HG03432 (cell line): ENCODE results near the gene TMEM245.

Source experiments
- ATAC-seq: cut with Tn5 transposase; IDR thresholded peaks from one replicate; pipeline ENCODE4 v1.9.1; 2021; ENCODE audit warnings: mild to moderate bottlenecking, moderate library complexity; ENCODE audit not compliant: unreplicated experiment

The TMEM245 gene

DNA sequence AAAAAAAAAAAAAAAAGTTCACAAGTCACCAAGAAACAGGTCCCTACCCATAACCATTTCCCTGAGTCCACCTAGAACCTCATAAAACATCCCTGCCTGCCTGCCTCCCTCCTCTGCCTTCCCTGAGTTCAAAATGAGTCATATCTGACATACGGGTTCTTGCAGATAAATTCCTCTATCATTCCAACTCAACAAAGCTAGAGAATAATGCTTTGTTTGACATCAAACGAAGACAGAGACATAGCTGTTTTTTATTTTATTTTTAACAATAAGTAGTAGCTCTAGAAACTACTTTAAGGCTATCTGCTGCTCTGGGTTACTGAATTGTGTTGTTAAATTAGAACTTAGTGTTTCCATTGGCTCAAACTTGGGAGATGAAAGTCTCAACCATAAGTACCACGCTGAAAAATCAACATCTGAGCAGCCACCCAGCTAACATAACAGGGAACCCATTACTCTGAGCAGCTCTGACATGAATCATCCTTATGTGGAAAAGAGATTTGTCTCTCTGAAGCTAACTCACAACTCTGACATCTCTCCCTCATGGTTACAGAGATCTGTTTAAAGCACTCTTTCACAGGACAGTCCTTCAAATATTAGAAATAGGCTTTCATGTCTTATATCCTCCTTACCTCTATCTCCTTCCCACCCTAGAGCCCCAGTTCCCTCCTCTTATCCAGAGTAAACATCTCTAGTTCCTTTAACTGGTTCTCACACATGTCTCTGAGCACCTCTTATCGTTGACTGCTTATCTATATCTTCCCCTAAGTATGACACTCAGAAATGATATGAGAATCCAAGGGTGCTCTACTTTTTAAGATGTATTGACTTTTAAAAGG is 12.1 kb downstream of the TMEM245 start:
- no peak for ATAC-seq

DNA sequence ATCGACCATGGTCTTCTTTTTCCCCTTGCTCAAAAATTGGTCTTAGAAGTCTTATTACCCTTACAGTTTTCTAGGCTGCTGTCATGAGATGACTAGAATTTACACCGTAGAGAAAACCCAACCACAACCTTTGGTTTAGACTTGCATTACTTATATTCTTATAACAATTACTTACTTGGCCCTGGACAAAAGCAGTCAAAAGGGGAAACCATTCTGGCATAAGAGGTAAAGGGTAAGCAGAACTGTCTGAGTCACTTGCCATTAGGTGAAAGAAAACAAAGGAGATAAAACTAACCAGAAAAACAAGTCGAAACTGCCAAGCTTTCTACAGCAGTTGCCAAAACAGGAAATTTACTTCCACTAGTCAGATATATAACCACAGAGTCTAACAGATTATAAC is 17.9 kb downstream of the TMEM245 start:
- peak; percentile 84 for ATAC-seq

DNA sequence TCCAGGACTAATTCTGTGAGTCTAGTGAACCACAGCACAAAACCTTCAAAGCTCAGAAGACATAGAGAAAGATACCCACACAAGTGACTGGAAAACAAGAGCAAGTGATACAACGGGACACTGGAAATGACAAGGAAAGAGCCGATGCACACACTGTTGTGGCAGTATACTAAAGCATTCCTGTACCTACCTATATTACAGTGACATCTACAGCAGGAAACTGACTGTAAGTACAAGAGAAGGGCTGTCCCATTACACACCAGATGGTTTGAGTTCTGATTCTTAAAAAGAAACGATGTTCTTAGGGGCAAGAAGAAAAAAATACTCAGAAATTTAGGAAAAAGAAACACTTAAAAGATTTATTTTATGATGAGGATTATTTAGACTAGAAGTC is 18.5 kb downstream of the TMEM245 start:
- ATAC-seq = no peak

DNA sequence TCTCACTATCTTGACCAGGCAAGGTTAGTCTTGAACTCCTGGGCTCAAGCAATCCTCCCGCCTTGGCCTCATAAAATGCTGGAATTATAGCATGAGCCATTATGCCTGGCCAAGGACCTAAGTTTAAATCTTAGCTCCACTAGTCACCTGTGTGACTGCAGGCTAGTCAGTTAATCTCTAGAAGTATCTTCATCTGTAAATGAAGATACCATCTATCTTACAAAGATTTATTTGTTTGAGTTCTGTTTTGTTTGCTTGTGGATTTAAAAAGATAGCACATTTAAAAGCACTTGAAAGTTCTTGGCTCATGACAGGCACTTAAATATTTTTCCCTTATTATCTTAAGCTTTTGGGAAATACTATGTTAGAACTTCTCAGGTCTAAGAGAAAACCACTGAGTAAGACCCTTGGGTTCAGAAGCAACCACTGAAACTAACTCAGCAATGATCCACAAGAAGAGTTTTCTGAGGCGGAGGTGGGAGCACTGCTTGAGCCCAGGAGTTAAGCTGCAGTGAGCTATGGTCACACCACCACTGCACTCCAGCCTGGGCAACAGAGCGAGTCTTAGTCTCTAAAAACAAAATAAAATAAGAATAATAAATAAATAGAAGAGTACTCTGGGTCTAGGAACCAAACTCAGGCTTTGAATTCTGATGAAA is 19.1 kb downstream of the TMEM245 start:
- ATAC-seq = no peak

DNA sequence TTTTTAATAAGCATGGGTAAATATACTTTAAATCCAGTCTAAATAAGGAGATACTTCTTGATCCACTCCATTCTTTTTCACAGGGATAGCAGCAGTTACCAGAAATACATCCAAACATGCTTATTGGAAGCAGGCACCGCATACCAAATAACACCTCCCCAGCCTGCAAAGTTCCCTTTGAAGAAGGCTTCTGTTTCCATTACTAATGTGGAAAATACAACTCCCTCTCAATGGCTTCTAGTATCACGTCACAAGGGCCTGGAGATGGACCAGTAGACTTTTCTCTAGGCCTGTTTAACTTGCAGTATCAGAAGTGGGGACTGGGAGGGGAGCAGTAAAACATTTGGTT is 20.8 kb downstream of the TMEM245 start:
- no peak for ATAC-seq

DNA sequence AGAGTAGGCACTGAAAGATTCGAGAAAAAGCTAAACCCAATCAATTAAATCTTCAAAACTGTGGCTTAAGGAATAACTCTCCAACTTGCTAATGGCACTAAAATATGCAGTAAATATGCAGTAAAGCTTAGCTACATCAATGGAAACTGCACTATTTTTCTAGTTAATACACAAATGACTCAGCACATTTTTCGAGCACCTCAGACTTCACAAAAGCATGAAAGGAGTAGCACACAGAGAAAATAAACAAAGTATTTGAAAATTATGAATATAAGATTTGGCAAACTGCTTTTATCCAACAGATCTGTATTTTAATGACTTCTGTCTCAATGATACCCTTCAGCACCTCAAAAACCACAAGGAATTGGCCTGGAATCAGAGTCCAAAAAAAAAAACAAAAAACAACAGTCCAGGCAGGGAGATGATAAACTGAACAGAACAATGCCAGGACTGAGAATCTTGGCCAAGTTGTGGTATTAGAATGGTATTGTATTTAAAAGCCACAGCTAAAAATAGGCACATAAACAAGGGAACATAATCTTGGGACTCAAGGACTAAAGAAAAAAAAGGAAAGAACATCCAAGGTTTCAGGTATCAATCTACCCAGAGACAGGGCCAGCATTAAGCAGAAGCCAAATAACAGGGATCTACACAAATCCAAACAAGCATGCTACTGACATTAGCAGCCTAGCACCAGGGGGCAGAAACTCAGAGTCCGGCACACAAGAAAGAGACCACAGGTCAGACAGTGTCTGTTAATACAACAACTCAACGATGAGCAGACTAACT is 21.4 kb downstream of the TMEM245 start:
- ATAC-seq = peak; percentile 44

DNA sequence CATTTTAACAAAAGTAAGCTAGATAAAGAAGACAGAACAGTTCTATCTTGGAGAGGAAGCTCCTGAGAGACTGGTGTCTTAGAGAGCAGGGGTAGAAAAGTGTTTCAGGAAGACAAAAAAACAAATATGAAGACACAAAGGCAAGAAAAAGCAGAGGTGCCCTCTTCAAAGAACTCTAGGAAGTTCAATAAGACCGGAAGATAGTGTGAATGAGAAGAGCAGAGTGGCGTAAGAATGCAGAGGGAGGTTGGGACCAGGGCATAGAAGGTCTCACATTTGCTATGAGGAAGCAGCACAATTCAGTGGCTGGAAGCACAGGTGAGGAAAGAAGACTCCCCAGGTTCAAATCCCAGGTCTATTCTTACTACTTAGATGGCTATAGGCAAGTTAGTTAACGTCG is 22.6 kb downstream of the TMEM245 start:
- ATAC-seq = no peak

DNA sequence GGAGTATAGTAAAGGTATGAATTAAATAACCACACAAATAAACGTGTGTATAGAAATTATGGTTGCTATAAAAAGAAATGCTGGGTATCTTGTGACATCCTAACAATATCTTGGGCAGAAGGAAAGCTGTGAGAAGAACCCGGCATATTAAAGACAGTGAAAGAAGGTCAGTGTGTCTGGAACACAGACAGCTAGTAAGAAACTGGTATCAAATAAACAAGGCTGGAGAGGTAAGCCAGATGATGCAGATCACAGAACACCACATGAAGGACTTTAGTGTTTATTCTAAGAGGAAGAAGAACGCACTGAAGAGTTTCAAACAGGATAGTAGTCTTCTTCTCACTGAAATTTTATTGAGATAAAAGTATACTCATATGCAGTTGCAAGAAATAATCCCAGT is 24.4 kb downstream of the TMEM245 start:
- no peak for ATAC-seq

DNA sequence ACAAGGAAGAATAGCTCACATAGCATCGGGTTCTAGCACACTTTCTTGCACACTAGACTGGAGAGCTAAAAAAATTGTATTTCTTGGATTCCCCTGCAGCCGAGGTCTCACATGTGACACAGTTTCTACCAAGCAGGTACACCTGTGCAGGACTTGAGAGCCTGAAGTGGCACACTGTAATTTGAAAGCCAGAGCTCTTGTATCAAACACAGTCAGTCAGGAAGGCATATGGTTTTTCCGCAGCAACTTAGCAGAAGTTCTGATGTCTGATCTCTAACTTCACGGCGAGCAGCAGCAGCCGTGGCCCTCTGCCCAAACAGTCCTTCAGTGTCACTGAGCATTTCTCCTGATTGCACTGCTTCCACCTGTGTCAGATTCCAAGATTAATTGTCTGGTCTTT is 25.5 kb downstream of the TMEM245 start:
- ATAC-seq = no peak

DNA sequence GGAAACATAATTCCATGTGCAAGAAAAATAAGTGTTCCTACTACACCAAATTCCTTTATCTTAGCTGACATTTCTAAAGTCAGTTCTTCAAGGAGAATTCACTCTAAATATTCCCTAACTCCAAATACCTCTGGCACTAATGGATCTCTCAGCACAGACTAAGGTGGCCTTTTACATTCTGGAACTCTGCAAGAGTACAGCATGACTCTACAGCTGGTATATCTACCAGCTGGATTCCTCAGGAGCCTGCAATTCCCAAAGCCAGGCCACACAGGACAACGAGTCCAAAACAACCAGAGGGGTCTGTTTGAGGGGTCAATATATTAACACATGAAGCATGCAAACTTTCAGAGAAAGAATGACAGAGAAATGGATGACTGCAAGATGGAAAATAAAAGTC is 27.2 kb downstream of the TMEM245 start:
- ATAC-seq = no peak

DNA sequence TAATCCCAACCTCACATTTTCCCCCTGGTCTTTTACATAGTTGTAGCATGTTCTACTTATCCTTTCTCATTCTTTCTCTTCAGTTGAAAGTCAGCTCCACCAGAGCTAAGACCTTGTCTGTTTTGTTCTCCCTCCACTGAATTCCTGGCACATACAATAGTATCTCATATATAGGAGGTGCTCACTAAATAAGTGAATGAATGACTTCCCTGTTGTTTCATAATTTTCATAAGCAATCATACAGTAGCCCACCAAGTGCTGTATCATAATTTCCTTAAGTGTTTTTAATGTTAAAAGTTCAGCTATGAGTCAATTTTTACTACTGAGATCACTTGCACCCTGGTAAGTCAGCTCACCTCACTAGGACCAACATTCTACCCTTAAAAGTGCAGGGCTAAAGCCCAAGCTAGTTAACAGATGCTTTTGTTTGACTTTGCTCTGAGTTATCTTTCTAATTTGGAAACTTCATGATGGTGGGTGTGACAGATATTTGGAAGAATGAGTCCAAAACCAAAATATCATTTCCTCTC is 27.6 kb downstream of the TMEM245 start:
- ATAC-seq = no peak

DNA sequence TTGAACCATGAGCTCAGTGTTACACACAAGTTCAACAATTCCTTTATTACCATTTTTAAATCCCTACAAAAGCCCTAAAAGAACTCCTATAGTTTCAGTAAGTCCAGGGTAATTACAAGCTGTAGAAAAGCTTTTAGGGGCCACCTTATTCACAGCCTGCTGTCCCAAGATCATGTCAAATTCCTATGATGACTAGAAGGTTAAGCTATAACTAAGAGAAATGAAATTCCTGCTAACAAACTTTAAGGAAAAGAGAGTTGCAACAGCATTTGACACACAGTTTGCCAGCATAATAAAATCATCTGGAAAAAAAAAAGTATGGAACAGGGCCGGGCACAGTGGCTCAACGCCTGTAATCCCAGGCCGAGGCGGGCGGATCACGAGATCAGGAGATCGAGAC is 31.5 kb downstream of the TMEM245 start:
- no peak for ATAC-seq

DNA sequence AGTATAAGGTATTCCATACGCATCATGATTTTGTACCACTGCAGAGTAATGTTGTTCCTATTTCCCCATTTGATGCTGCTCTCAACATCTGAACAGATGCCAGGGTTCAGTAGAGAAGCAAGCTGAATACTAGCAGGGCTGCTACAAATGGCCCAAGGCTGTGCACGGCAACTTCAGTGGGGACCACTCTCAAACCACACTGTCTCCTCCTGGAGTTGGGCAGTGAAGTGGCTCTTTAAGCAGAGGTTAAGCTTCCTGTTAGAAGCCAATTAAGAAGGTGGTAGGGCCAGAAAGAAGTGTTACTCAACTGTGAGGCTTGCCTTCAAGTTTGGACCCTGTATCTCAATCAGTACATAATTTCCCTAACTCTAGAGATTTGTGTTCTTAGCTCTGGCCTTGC is 32.0 kb downstream of the TMEM245 start:
- no peak for ATAC-seq

DNA sequence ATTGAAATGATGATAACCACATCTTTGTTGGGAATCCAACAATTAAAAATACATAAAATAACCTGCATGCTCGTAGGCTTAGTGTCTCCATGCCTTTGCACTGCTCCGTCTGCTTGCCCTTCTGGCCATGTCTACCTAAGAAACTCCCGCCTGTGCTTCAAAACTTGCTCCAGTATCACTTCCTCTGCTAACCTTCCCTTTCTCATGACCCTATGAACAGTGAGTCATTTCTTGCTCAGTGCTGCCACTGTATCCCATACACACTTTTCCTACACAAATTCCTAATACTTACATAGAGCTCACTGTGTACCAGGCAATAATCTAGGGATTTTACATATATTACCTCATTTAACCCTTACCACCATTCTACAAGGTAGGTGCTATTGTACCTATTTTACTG is 33.5 kb downstream of the TMEM245 start:
- peak; percentile 87 for ATAC-seq

DNA sequence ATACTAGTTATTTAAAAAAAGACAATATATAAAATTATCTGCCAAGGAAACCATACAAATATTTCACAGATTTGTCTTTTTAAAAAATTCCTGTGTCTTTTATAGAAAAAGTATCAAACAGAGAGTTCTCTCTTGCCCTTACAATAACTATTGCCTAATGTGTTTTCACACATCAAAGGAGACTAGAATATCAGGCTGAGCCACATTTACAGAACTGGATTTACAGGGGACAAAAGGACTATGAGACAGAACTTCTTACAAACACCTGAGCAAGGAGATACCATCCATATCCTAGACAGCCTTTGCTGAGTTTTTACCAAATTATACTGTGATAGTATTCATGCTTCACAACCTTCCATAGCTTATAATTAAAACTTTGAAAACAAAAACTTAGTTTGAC is 34.2 kb downstream of the TMEM245 start:
- ATAC-seq = no peak

DNA sequence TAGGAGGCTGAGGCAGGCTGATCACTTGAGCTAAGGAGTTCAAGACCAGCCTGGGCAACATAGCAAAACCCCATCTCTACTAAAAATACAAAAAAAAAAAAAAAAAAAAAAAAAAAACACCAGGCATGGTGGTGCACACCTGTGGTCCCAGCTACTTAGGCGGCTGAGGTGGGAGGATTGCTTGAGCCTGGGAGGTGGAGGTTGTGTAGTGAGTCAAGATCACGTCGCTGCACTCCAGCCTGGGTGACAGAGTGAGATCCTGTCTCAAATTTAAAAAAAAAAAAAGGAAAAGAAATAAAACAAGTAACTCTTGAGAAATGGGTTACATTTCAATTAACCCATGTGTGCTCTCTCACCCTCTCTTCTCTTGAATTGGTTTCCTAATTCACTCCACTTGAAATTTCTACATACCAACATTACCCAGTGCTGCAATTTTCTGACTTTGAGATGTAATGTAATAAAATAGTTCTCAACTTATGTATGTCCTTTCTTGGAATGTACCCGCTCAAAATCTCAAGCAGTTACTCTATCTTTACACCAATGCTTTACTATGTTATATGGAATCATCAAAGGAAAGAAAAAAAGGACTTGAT is 35.8 kb downstream of the TMEM245 start:
- ATAC-seq = no peak

DNA sequence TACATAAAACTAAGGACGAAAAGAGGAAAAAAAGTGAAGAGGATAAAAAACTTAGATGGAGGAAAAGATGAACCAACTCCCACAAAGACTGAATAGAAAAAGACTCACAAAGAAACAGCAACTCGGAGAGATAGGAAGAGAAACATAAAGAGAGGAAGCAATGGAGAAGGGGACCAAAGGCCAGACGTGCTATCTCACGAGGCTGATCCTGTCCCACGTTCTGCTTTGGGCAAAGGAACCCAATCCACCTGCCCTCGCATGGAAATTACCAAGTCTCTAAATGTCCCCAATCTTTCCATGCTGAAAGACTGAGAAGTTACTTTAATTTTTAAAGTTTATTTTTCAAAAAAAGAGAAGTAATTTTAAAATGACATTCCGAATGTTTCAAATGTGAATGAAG is 36.6 kb downstream of the TMEM245 start:
- ATAC-seq = no peak

DNA sequence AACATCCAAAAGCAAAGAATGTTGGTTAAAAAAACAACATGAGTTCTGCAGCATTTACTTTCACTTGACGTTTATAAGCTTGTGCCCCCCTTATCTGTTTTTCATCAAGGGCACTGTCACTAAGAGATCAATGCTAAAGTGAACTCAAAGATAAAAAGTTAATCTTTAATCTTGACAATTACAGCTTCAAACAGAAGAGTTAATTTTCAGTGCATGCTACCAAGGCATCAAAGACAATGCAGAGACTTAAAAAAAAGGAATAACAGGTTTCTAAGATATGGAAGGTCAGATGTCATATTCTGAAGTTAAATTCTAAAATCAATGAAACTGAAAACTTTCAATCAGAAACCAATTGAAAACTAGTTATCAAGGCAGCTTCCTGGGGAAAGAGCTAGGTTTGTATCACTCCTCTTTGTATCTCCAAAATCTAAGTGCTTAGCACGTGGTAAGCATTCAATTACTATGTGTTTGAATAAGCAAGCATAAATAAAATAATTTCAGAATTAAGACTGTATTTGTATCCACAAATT is 37.6 kb downstream of the TMEM245 start:
- no peak for ATAC-seq

DNA sequence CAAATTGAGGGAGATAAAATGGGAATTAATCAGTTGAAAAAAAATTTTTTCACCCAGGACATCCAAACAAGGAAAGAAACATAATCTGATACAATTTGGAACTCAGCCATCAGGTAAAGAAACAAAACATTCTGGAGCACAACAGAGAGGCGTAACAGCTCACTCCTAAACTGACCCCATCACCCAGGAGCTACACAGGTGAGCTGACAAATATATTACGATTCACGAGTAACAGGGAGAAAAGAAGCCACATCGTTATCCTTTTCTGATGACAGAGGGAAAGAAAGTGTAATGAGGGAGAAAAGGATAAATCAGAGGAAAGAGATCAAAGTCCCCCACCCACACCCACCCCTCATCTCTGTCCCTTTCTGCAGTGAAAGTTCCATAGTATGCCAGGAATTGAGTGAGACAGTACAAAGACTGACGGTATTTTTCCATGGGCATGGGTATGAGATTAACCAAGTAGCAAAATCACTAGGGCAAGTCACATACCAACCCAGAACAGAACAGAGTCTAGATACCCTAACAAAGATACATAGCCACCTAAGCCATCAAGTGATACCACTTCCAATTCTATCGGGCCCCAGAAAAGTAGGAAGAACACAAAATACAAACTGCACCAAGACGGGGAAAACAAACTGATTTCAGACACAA is 45.4 kb downstream of the TMEM245 start:
- no peak for ATAC-seq

DNA sequence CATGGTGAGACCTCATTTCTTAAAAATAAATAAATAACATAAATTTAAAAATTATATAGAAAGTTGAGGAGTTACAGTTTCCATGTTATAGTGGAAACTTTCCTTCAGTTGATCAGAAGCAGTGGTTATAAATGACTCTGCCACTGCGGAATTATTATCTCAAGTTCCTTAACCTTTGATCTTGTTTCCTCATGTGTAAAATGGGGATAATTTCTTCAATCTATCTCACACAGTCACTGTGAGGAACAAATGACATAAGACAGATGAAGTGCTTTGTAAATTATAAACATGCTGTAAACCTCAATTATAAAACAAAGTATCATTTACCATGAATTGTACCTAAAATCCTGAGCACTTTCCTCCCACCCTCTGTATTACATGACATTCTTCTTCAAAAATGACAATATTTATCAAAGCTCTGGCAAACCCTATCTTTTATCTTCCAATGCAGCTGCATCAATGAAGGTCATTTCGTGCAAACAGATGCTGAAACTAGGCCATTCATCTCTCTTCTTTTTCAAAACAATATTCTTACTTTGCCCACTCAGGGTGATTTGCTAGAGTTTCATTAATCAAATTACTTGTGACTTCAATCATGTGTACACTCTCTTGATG is 46.8 kb downstream of the TMEM245 start:
- no peak for ATAC-seq
